HG02642 (cell line): ENCODE data around the gene SH3YL1.

Source experiments
- ATAC-seq: cut with Tn5 transposase; IDR thresholded peaks from one replicate; pipeline ENCODE4 v1.9.1; 2021; ENCODE audit warnings: mild to moderate bottlenecking; ENCODE audit not compliant: unreplicated experiment, poor library complexity

Gene SH3YL1, protein sequence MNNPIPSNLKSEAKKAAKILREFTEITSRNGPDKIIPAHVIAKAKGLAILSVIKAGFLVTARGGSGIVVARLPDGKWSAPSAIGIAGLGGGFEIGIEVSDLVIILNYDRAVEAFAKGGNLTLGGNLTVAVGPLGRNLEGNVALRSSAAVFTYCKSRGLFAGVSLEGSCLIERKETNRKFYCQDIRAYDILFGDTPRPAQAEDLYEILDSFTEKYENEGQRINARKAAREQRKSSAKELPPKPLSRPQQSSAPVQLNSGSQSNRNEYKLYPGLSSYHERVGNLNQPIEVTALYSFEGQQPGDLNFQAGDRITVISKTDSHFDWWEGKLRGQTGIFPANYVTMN

DNA sequence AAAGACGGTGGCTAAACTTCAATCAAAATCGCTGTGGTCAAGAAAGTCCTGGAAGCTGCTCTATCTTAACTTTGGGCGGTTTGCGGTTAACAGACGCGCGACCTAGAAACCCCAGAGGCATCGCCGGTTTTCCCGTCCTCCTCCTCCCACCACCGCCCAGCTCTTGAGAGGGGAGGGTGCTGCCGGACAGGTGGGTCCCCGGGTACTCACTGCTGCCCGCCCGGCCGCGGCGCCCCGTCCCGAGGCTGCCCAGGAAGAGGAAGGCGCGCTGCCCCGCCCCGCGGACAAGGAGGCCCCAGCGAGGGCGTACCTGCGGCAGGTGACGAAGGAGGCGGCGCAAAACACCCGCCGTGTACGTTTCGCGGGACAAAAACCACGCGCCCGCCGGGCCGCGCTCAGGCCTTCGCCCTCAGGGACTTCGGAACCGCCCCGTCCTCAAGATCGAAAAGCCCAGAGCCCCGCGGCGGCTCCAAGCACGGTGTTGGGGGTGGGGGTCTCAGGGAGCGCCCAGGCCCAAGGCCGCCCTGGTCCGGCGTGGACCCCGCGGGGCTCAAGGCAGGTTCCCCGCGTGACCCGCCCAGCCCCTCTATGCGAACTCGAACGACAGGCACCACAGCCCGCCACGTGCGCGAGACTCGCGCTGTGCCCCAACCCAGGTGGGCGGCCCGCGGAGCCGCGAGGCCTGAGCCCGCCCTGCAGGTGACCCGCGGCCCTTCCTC lies at the start of gene SH3YL1:
SH3YL1 (minus strand) TSS at position 259 of the 719 bp plus-strand sequence; CDS start at position 211, 48 bp downstream.
- peak; percentile 28 for ATAC-seq

DNA sequence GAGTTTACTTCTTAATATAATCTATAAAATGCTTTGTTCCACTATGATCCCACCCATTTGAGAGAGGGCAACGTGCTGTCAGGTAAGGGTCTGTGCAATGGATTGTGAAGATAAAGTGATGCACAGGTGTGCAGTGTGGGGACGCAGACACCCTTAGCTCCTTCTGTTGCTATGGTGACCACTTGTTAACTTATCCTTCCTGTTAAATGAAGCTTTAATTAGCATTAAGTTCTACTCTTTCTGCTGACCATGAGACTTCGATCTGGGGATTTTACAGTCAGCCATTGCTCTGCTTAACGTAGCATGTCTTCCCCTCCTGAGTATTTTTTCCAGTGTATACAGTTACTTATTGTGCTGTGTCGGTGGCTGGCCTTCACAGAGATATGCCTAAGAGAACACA lies 47.2 kb upstream of the SH3YL1 start:
- no peak for ATAC-seq

DNA sequence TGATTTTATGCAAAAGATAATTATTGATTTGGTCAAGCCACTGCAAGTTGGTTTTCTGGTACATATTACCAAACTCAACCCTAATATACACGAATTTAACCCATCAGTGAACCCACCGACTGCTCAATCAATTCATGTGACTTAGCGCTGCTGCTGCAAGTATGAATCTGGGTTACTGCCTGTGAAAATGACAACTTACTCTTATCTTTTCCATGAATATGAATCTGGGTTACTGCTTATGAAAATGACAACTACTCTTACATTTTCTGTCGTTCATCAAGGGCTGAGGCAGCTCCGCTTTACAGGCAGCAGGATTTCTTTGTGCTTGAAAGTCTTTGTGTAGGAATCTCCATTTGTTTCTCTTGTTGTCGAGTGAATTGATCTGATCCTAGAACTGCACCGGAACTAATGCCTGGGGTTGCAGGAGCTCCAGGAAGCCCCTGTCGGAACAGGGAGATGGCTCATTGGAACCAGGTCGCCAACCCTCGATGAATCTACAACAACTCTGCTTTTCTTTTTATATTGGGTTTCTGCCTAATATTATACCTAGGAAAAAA lies 46.2 kb upstream of the SH3YL1 start:
- no peak for ATAC-seq

DNA sequence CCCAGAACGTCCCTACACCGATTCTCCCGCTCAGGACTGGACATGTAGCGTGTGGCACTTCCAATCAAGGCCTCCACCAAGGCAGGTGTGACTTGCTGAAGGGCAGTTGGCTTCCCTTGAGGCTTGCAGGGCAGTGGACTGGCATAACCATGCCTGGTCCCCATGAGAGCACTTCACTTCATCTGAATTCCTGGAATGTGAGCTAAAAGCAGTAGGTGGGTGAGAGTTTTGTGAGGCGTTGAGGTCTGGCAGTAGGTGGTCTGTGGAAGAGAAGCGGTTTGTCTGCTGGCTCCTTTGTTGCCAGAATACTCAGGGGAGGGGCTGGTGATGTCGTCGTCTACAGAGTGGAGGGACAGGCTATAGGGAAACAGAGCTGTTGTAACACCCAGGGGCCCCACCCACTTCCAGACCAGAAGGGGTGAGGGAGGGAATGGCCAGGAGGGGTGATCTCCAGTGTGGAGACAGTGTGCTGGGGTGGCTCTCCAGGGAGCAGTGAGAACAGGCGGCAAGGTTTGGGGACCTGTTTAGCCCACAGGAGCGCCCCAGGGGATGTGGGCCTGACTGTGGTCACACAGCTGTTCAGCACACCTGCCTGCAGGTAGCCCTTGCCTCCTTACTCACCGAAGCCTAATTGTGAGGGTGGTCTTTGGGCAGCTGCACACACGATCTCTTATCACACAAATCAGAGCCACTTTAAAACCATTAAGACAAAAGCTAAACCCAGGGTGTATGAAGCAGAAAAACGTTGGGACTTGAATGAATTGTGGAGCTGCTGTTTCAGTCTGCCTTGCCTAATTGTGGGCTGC lies 45.5 kb upstream of the SH3YL1 start:
- ATAC-seq: no peak

DNA sequence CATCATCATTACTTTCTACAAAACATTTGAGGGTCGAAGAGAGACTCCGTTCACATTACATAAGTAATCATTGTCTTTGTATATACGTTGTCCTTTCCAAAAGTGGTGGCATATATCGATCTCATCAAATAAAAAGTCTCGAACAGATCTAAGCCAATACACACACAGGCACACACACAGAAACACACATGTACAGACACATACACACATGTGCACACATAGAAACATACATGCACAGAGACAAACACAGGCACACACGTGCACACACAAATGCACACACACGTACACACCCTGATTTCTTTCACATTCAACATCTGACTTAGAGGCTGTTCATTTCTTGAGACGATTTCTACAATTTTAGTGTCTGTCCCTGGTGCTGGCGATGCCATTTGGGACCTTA lies 41.5 kb upstream of the SH3YL1 start:
- no peak for ATAC-seq

DNA sequence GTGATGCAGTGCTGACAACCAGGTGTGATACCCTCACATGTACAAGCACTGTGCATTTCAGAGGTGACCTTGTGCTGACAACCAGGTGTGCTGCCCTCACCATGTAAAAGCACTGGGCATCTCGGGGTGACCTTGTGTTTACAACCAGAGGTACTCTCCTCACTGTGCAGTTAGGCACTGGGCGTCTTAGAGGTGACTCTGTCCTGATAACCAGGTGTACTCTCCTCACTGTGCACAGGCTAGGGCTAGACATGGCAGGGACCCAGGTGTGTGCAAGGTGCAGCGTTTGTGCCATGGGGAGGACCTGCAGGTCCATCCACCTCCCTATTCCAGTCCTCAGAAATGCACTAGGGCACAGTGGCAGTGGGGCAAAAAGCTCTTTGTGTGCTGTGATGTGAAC lies 32.5 kb upstream of the SH3YL1 start:
- no peak for ATAC-seq

DNA sequence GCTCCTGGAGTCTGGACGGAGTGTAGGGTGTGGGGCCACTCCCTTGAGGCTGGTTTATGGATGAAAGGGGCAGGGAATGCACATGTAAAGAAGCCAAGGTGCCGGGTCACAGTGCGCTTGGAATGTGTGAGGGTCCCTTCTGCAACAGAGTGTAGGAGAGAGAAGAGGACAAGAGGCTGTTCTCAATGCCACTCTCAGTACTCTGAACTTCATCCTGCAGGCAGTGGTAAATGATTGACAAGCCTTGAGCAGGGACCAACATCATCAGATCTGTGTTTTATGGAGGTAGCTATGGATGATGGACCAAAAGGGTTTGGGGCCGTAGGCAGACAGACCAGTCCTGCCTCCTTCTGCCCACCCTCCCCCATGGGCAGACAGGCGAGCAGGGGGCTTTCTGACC lies 31.3 kb upstream of the SH3YL1 start:
- no peak for ATAC-seq

DNA sequence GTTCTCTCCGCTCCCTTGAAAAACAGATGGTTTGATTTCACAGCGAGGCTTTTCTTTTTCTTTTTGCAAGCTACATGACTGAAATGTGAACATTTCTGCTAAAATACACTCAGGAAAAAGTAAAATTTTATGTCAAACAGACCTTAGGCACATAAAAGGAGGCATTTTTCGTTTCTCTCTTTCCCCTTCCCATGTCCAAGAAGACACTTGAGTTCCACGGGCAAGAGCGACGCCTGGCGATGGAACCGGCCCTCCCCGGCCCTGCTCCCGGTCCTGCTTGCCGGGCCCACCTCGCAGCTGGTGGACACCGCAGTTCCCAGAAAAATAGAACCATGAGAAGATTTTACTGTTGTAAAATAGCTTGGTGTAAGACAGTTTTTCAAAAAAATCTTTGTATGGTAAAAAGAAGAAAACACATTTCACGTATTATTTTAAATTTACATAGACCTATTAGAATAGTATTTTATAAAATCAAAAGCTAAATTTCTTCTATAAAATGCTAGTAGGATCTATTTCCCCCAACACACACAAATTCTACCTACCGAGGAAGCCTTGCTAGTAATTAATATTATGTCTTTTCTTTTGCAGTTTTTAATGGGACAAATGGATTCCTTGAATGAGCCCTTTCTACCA lies 26.4 kb upstream of the SH3YL1 start:
- ATAC-seq: no peak

DNA sequence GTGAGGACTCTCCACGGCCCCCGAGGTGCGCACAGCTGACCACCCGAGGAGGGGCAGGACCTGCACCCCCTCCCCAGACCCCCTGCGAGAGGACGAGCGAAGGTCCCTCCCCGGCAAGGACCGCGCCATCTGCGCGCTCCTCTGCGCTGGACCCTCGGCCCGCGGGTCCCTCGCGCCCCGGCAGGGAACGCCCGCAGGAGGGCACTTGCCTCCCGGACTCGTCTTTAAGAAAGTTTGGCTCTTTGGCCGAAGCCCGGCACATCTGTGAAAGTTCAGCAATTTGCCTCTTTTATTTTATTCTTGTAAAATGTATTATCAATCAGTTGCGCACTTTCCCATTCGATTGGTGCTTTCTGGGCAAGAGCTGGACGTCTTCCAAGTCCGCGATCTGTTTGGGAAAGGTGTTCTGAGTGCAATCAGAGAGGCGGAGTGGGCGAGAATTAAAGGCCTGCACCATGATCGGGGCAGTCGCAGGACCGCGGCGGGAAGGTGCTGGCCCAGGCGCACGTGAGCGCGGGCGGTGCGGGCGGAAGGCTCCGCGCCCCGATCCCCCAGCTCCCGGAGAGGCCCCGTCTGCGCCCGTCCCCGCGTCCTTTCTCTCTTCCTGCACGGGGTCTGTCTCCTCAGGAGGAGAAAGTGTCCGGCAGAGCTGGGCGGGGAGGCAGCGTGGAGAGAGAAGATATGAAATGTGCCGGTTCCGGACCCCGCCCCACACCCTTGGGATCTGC lies 25.7 kb upstream of the SH3YL1 start:
- no peak for ATAC-seq

DNA sequence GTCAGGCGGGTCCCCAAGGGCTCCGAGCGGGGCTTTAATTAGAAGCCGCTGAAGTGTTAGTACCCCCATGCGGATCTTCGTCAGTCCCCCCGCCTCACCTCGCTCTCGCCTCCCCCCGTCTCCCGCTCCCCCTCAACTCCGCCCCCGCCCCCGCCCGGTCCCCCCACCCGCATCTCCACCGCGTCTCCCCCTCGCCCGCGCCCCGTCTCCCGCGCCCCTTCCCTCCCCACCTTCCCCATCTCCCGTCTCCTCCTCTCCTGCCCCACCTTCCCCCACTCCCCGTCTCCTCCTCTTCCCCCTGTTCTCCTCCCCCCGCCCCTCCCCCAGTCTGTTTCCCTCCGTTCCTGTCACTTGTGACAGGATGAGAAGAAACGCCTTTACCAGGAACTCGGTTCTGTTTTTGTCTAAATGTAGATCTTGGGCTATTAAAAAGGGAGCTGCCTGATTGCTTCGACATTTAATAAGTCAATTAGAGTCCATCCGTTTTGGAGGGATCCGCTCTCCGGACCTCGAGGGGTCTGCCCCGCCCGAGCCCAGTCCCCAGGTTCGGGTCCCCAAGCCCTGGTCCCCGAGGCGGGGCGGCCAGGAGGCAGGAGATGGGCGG lies 25.0 kb upstream of the SH3YL1 start:
- ATAC-seq: no peak

DNA sequence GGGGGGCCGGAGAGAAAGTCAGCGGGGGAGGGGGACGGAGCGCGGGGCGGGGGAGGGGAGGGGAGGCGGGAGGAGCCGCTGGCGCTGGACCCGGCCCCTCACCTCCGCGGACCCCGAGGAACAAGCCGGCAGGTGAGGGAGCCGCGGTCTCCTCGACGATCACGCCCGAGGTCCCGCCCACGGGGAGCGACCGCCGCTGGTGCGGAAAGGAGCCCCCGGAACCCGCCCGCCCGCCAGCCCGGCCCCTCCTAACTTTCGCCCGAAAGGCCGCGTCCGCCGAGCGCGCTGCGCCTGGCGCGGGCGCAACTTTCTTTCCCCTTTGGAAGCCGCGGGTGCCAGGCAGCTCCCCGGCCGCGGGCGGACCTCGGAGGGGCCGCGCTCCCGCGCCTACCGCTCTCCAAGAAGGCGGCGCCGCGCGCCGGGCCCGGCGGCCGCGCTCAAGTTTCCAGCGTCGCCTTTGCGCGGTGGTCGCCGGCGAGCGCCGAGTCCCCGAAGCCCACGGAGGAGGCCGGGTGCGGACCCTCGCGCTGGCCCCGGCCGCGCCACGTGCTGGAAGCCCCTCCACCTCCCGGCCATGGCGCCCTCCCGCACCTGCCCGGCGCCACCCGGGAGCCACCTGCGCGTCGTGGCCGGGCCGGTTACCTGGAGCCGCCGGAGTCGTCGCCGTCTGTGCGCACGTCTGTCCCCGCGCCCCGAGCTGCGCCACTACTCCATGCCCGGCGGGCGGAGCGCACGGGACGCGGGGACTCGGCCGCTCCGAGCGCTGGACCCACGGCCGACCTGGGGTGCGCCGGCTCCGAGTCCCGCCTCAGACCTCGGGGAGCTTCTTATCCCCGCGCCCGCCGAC lies 24.3 kb upstream of the SH3YL1 start, which contains the start of gene ALKAL2:
ALKAL2 (minus strand) TSS at position 181 of the 847 bp plus-strand sequence. CDS start 256 bp downstream, outside the sequence.
- ATAC-seq: no peak

DNA sequence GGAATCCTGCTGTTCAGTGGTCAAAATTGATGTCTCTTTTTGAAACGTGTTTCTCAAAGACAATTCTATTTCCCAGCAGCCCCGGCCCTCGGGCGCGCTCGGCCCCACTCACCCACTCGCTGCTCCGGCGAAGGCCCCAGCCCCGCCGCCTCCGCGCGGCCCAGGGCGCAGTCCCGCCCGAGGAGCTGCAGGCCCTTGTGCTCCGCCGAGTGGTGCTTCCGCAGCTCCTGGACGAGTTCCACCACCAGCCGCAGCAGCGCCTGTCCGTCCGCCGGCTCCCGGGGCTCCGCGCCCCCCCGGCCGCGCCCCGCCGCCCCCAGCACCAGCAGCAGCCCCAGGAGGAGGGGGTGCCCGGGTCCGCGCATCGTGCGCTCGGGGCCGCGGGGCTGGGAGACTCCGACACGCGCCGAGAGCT lies 23.6 kb upstream of the SH3YL1 start:
- ATAC-seq: no peak

DNA sequence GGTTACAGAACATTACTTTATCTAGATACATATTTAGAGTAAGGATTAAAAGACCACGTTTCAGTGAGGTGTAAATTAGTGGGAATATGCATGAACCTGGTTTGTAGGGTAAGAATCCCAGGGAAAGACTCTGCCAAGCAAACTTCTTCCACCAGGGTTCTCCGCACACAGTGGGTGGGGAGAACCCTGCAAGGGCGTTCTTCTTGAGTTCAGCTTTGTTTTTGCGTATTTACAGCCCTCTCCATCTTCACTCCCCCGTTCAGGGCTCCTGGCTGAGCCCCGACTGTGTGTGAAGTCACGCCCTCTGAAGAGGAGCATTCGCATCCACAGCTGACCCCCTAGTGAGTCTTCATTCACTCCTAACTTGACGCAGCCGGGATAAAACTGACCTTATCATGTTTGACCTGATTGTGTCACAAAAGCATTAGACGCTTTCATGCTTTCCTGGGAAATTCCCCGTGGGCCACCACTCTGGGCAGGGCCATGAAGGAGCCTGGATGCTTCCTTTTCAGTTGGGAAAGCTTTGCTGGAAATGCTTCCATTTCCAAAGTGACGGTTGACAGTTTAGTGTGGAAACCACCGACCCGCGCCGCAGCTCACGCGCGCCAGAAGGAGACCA lies 23.1 kb upstream of the SH3YL1 start:
- no peak for ATAC-seq

DNA sequence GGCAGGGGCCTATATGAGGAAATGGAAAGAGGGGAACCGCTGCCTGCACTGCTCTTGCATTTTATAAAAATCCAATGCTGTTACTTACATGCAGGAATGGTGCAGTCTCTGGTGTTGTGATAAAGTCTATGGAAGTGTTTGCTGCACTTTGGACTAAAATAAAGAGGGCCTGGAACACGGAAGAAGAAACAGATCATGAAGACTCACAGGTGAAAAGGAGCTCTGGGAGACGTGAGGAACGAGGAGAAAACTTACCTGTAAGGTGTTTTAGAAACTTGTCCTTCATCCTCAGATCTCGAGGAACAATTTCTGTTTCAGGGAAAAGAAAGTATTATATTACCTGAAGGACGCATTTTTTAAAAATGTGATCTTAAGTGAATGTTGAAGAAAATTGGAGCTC lies 22.2 kb upstream of the SH3YL1 start:
- ATAC-seq: no peak

DNA sequence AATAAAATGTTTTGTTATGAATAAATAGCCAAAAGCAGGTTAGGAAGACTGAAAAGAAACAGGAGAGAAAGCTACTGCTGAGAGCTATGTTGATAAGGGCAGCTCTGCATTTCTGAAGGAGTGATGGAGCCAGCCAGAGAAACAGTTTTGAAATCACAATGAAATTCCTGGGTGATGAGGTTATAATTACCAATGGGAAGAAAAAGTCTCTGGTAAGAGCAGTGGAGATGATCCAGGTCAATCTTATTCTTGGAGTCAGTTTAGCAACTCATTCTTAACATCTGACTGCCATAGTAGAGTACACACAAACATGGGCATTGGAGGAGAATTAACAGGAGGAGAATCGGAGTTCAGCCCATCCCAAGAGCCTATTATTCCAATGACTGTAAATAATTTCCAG lies 21.7 kb upstream of the SH3YL1 start:
- ATAC-seq: no peak

DNA sequence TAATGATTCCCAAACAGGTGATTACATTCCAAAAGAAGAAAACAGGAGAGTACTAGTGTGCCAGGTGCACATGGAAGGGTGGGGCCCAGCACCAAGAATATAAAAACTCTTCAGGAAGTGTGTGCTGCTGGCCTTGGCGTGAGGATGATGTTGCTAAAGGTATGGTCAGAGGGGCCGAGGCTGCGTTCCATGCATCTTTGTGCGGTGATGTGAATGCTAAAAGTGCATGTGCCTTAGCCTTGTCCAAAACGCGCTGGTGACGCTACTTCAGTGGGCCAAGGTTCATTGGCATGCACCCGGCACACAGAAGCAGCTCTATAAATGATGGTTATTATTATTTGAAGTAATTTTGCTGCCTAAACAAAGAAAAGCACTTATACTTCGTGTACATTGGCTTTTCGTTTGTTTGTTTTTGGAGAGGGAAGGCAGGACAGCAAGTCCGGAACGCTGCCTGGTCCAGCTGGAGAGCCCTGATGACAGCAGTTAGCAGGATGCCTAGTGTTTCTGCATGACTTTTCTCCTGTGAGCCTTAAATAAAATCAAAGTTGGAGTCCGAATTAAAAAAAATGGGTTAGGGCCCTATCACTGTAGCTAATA lies 21.2 kb upstream of the SH3YL1 start:
- ATAC-seq: no peak

DNA sequence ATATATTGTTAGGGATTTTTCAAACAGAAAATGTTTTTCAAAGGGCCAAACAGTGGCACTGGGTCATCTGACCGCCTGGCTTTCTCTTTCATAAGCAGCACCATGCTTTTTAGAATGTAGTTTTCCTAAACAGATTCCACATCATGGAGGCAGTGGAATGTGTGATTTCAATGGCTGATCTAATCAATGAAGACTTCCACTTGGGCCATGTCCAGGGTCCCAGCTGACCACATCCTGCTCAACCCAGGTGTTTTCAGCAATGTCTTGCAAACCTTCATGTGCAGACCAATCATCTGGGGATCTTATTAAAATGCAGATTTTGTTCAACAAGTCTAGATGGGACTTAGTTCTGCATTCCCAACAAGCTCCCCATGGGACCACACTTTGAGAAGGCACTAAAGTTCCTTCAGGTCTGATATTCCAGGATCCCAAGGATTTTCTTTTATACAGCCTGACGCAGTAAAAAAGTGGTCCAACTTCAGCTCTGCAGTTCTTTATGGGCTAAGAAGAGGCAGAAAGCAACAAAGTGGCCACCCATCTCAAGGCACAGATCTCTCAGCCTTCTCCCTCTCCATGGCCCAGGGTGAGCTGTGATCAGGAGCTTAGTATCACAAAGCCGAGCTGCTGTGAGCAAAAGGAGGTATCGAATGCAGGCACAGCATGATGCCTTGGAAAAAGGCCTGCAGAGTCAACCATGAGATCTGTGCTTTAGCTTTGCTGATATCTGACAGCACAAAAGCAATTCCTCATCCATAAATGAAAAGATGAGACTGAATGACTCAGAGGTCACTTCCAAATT lies 20.4 kb upstream of the SH3YL1 start:
- no peak for ATAC-seq
